Measurements from ENCODE around the gene RDH5. TPM values are rescaled to one million over a fixed set of nuclear protein-coding genes. Genes with fewer than 3 reads are reported as not detected.

RDH5 gene
- total RNA-seq, 3 donors from 2014 or later (not counting 1 experiment from before 2014, with no cell fraction given), result 9.6 to 19.0 (median 10.1) TPM

DNA sequence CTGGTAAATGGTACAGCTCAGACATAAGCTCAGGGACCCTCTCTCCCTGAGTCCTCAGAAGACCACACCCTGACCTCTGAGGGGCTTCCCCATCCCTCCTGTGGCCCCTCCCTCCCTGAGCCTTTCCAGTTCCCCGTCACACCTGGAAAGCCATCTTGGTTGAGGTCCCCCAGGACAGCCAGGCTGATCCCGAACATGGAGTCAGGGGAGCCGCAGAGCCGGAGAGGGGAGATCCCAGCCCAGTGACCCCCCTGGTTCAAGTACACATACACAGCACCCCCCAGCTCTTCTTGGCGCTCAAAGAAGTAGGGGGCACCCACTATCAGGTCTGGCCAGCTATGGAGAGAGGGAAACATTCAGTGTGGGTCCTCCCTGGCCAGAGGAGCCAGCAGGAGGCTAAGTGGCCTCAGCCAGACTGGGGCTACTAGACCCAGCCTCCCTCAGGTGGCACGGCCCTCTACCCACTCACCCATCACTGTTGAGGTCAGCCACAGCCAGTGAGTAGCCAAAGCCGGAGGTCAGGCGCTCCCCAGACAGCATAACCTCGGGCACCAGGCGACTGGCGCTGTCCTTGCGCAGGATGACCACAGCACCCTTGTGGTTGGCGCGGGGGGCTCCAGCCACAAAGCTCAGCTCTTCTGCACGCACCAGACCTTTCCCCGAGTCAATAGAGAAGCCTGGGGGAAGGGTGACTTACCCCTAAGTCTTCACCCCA is 21.8 kb upstream of the RDH5 start:
- H3K4me1 Mint-ChIP-seq, result no peaks in the 10 kb centered on the region
- H3K27me3 Mint-ChIP-seq (ENCODE audit: low read depth in 2 of 2), result no peaks in the 10 kb centered on the region
- no peak overlapping the region for H3K27ac Mint-ChIP-seq
- Histone ChIP-seq H3K4me3 (ENCODE audit: low read length) (no peak overlapping the region), H3K9me3 (ENCODE audit: control insufficient read depth, insufficient read depth, low read length) (no peaks in the 10 kb centered on the region), H3K27ac (ENCODE audit: low read length) (no peak overlapping the region), H3K36me3 (ENCODE audit: control insufficient read depth, insufficient read depth, low read length) (no peaks in the 10 kb centered on the region), H3K27me3 (ENCODE audit: control insufficient read depth, insufficient read depth, low read length) (no peaks in the 10 kb centered on the region), H3K4me1 (ENCODE audit: control insufficient read depth, insufficient read depth, low read length) (no peaks in the 10 kb centered on the region)
- no peaks in the 10 kb centered on the region for H3K36me3 Mint-ChIP-seq
- TF ChIP-seq, protein P1, sequence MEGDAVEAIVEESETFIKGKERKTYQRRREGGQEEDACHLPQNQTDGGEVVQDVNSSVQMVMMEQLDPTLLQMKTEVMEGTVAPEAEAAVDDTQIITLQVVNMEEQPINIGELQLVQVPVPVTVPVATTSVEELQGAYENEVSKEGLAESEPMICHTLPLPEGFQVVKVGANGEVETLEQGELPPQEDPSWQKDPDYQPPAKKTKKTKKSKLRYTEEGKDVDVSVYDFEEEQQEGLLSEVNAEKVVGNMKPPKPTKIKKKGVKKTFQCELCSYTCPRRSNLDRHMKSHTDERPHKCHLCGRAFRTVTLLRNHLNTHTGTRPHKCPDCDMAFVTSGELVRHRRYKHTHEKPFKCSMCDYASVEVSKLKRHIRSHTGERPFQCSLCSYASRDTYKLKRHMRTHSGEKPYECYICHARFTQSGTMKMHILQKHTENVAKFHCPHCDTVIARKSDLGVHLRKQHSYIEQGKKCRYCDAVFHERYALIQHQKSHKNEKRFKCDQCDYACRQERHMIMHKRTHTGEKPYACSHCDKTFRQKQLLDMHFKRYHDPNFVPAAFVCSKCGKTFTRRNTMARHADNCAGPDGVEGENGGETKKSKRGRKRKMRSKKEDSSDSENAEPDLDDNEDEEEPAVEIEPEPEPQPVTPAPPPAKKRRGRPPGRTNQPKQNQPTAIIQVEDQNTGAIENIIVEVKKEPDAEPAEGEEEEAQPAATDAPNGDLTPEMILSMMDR (IDR thresholded peaks at IDR 0.05), result no peak
- H3K9me3 Mint-ChIP-seq, result no peaks in the 10 kb centered on the region
- WGBS (ENCODE audit: insufficient coverage), result 72% methylated on average over 15 of the region's 16 CpGs
- ATAC-seq, result no peak
- no peak for DNase-seq
- intact Hi-C loops (cut with micrococcal nuclease), result no loop called here
- H3K4me3 Mint-ChIP-seq, result no peak overlapping the region

GRCh38 chr12:55698965-55699364 is 21.2 kb upstream of the RDH5 start:
- H3K27me3 ChIP-seq (ENCODE audit: control insufficient read depth, insufficient read depth, low read length), result no peaks in the 10 kb centered on the region
- no CpG with 5 or more reads among the region's 1 CpG for WGBS (ENCODE audit: insufficient coverage)
- no peak overlapping the region for H3K4me3 Mint-ChIP-seq
- no peaks in the 10 kb centered on the region for H3K36me3 ChIP-seq (ENCODE audit: control insufficient read depth, insufficient read depth, low read length)
- intact Hi-C loops (cut with micrococcal nuclease), result no loop called here
- TF ChIP-seq, protein P1 (IDR thresholded peaks at IDR 0.05), result no peak
- no peaks in the 10 kb centered on the region for H3K4me1 Mint-ChIP-seq
- H3K36me3 Mint-ChIP-seq, result no peaks in the 10 kb centered on the region
- no peak overlapping the region for H3K27ac ChIP-seq (ENCODE audit: low read length)
- no peak for DNase-seq
- no peaks in the 10 kb centered on the region for H3K4me1 ChIP-seq (ENCODE audit: control insufficient read depth, insufficient read depth, low read length)
- no peaks in the 10 kb centered on the region for H3K27me3 Mint-ChIP-seq (ENCODE audit: low read depth in 2 of 2)
- H3K9me3 Mint-ChIP-seq, result no peaks in the 10 kb centered on the region
- H3K9me3 ChIP-seq (ENCODE audit: control insufficient read depth, insufficient read depth, low read length), result no peaks in the 10 kb centered on the region
- no peak for ATAC-seq
- no peak overlapping the region for H3K27ac Mint-ChIP-seq
- no peak overlapping the region for H3K4me3 ChIP-seq (ENCODE audit: low read length)

DNA sequence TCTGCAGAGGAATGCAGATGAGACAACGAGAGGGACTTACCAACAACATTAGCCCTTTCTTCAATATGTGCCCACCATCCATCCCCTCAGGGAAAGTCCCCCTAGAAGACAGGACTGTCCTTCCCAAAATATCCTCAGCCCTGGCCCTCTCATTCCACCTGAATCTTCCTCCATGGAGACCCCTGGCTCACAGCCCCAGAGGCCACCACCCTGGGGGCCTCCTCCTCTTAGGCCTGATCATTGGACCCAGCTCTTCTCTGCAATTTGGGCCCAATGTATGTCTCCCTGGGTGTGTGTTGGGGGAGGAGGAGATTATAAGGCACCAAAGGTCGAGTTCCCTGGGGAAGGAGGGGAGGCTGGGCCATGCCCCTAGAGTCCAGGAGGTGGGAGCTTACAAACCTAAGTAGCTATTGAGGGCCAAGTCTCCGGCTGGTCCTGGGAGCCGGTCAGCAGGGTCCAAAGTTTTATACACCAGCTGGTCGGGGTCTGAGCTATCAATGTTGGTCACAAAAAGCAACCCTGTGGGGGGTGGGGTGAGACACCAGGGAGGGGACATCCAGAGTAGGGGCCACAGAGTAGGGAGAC is 20.6 kb upstream of the RDH5 start:
- WGBS (ENCODE audit: insufficient coverage), result 85% methylated on average over 5 of the region's 5 CpGs
- TF ChIP-seq, protein P1 (IDR thresholded peaks at IDR 0.05), result no peak
- intact Hi-C loops (cut with micrococcal nuclease), result no loop called here
- Mint-ChIP-seq H3K36me3 (no peaks in the 10 kb centered on the region), H3K27me3 (ENCODE audit: low read depth in 2 of 2) (no peaks in the 10 kb centered on the region), H3K4me1 (no peaks in the 10 kb centered on the region), H3K27ac (no peak overlapping the region), H3K9me3 (no peaks in the 10 kb centered on the region), H3K4me3 (no peak overlapping the region)
- Histone ChIP-seq H3K4me3 (ENCODE audit: low read length) (no peak overlapping the region), H3K36me3 (ENCODE audit: control insufficient read depth, insufficient read depth, low read length) (no peaks in the 10 kb centered on the region), H3K27ac (ENCODE audit: low read length) (no peak overlapping the region), H3K4me1 (ENCODE audit: control insufficient read depth, insufficient read depth, low read length) (no peaks in the 10 kb centered on the region), H3K9me3 (ENCODE audit: control insufficient read depth, insufficient read depth, low read length) (no peaks in the 10 kb centered on the region), H3K27me3 (ENCODE audit: control insufficient read depth, insufficient read depth, low read length) (no peaks in the 10 kb centered on the region)
- DNase-seq, result no peak
- ATAC-seq, result no peak
